HEK293 (cell line): ENCODE measurements around the gene ADPGK.

Experiments used
- FEZF1 ChIP-seq: fragments of 450-650 bp; formaldehyde crosslinking; IDR thresholded peaks from 2 replicates; pipeline ENCODE4 v1.5.1; 2016; ENCODE audit warnings: missing biosample characterization, missing genetic modification characterization
- GLIS2 ChIP-seq: fragments of 450-650 bp; formaldehyde crosslinking; IDR thresholded peaks from 2 replicates; pipeline ENCODE4 v1.5.1; 2016; ENCODE audit warnings: missing biosample characterization, missing genetic modification characterization
- HOXA7 ChIP-seq: sonication (generic); formaldehyde crosslinking; IDR thresholded peaks from 2 replicates; pipeline ENCODE4 v1.8.1; 2022; ENCODE audit warnings: missing genetic modification reagents, borderline replicate concordance
- IKZF3 ChIP-seq: fragments of 450-650 bp; IDR thresholded peaks from 2 replicates; pipeline ENCODE4 v1.5.0; 2018; ENCODE audit warnings: missing biosample characterization, mild to moderate bottlenecking, missing genetic modification characterization, moderate library complexity
- KLF10 ChIP-seq: fragments of 450-650 bp; IDR thresholded peaks from 2 replicates; pipeline ENCODE4 v1.5.1; 2018; ENCODE audit warnings: missing biosample characterization, mild to moderate bottlenecking, missing genetic modification characterization
- KLF8 ChIP-seq: fragments of 450-650 bp; formaldehyde crosslinking; IDR thresholded peaks from 2 replicates; pipeline ENCODE4 v1.5.1; 2016; ENCODE audit warnings: missing biosample characterization, missing genetic modification characterization
- MZF1 ChIP-seq: fragments of 450-650 bp; formaldehyde crosslinking; IDR thresholded peaks from 2 replicates; pipeline ENCODE4 v1.5.1; 2017; ENCODE audit warnings: missing biosample characterization, missing genetic modification characterization, borderline replicate concordance
- SCRT1 ChIP-seq: fragments of 450-650 bp; formaldehyde crosslinking; IDR thresholded peaks from 2 replicates; pipeline ENCODE4 v1.5.1; 2016; ENCODE audit warnings: missing biosample characterization, missing genetic modification characterization, borderline replicate concordance
- SP2 ChIP-seq: fragments of 450-650 bp; formaldehyde crosslinking; IDR thresholded peaks from 2 replicates; pipeline ENCODE4 v1.5.1; 2016; ENCODE audit warnings: missing biosample characterization, missing genetic modification characterization
- SP3 ChIP-seq: fragments of 450-650 bp; formaldehyde crosslinking; IDR thresholded peaks from 2 replicates; pipeline ENCODE4 v1.5.1; 2016; ENCODE audit warnings: missing biosample characterization, missing genetic modification characterization
- YY1 ChIP-seq: fragments of 450-650 bp; formaldehyde crosslinking; IDR thresholded peaks from 2 replicates; pipeline ENCODE4 v1.5.1; 2018; ENCODE audit warnings: missing biosample characterization, missing genetic modification characterization
- ZFP37 ChIP-seq: fragments of 450-650 bp; formaldehyde crosslinking; IDR thresholded peaks from 2 replicates; pipeline ENCODE4 v1.5.1; 2016; ENCODE audit warnings: missing biosample characterization, missing genetic modification characterization
- ZFP69B ChIP-seq: fragments of 450-650 bp; formaldehyde crosslinking; IDR thresholded peaks from 2 replicates; pipeline ENCODE4 v1.5.1; 2016; ENCODE audit warnings: missing biosample characterization, missing genetic modification characterization
- ZIC2 ChIP-seq: fragments of 450-650 bp; formaldehyde crosslinking; IDR thresholded peaks from 2 replicates; pipeline ENCODE4 v1.5.1; 2016; ENCODE audit warnings: missing biosample characterization, missing genetic modification characterization
- ZNF2 ChIP-seq: fragments of 450-650 bp; formaldehyde crosslinking; IDR thresholded peaks from 2 replicates; pipeline ENCODE4 v1.5.1; 2016; ENCODE audit warnings: missing biosample characterization, missing genetic modification characterization
- ZNF211 ChIP-seq: fragments of 450-650 bp; formaldehyde crosslinking; IDR thresholded peaks from 2 replicates; pipeline ENCODE4 v1.5.1; 2016; ENCODE audit warnings: low read depth, missing biosample characterization, missing genetic modification characterization
- ZNF416 ChIP-seq: fragments of 450-650 bp; formaldehyde crosslinking; IDR thresholded peaks from 2 replicates; pipeline ENCODE4 v1.5.1; 2016; ENCODE audit warnings: missing biosample characterization, missing genetic modification characterization
- ZNF426 ChIP-seq: fragments of 450-650 bp; formaldehyde crosslinking; IDR thresholded peaks from 2 replicates; pipeline ENCODE4 v1.5.1; 2017; ENCODE audit warnings: missing biosample characterization, missing genetic modification characterization, mild to moderate bottlenecking, inconsistent platforms, moderate library complexity
- ZNF610 ChIP-seq: fragments of 450-650 bp; formaldehyde crosslinking; IDR thresholded peaks from 2 replicates; pipeline ENCODE4 v1.5.1; 2016; ENCODE audit warnings: missing biosample characterization, missing genetic modification characterization, borderline replicate concordance
- ZNF623 ChIP-seq: fragments of 450-650 bp; formaldehyde crosslinking; IDR thresholded peaks from 2 replicates; pipeline ENCODE4 v1.5.1; 2016; ENCODE audit warnings: missing biosample characterization, missing genetic modification characterization
- ZNF624 ChIP-seq: fragments of 450-650 bp; formaldehyde crosslinking; IDR thresholded peaks from 2 replicates; pipeline ENCODE4 v1.5.1; 2017; ENCODE audit warnings: missing biosample characterization, missing genetic modification characterization
- ZNF677 ChIP-seq: fragments of 450-650 bp; IDR thresholded peaks from 2 replicates; pipeline ENCODE4 v1.5.0; 2018; ENCODE audit warnings: missing biosample characterization, mild to moderate bottlenecking, missing genetic modification characterization, moderate library complexity
- ZNF76 ChIP-seq: fragments of 450-650 bp; formaldehyde crosslinking; IDR thresholded peaks from 2 replicates; pipeline ENCODE4; 2016; ENCODE audit warnings: low read depth, missing biosample characterization, missing genetic modification characterization, borderline replicate concordance
- ZNF785 ChIP-seq: fragments of 450-650 bp; formaldehyde crosslinking; IDR thresholded peaks from 2 replicates; pipeline ENCODE4 v1.5.1; 2016; ENCODE audit warnings: missing biosample characterization, missing genetic modification characterization
- ZSCAN30 ChIP-seq: fragments of 450-650 bp; IDR thresholded peaks from 2 replicates; pipeline ENCODE4 v1.5.1; 2018; ENCODE audit warnings: missing biosample characterization, mild to moderate bottlenecking, missing genetic modification characterization, moderate library complexity
- ZXDB ChIP-seq: fragments of 450-650 bp; formaldehyde crosslinking; IDR thresholded peaks from 2 replicates; pipeline ENCODE4 v1.5.1; 2016; ENCODE audit warnings: missing biosample characterization, missing genetic modification characterization
- TF ChIP-seq, protein P1 (sequence below): sonication (generic); formaldehyde crosslinking; IDR thresholded peaks from 2 replicates; pipeline ENCODE4 v1.8.1; 2022; ENCODE audit warnings: mild to moderate bottlenecking, moderate library complexity, missing genetic modification reagents
- TF ChIP-seq, protein P2 (sequence below): fragments of 450-650 bp; formaldehyde crosslinking; IDR thresholded peaks from 2 replicates; pipeline ENCODE4; 2016; ENCODE audit warnings: missing biosample characterization, missing genetic modification characterization
- TF ChIP-seq, protein P3 (sequence below): fragments of 450-650 bp; formaldehyde crosslinking; IDR thresholded peaks from 2 replicates; pipeline ENCODE4 v1.5.1; 2016; ENCODE audit warnings: missing biosample characterization, missing genetic modification characterization
- TF ChIP-seq, protein P4 (sequence below): fragments of 450-650 bp; formaldehyde crosslinking; IDR thresholded peaks from 2 replicates; pipeline ENCODE4 v1.5.1; 2016; ENCODE audit warnings: missing biosample characterization, missing genetic modification characterization
- TF ChIP-seq, protein P5 (sequence below): fragments of 450-650 bp; formaldehyde crosslinking; conservative IDR thresholded peaks from 2 replicates; pipeline ENCODE4 v1.5.1; 2016; ENCODE audit warnings: low read depth, missing biosample characterization, missing genetic modification characterization

ADPGK gene

DNA sequence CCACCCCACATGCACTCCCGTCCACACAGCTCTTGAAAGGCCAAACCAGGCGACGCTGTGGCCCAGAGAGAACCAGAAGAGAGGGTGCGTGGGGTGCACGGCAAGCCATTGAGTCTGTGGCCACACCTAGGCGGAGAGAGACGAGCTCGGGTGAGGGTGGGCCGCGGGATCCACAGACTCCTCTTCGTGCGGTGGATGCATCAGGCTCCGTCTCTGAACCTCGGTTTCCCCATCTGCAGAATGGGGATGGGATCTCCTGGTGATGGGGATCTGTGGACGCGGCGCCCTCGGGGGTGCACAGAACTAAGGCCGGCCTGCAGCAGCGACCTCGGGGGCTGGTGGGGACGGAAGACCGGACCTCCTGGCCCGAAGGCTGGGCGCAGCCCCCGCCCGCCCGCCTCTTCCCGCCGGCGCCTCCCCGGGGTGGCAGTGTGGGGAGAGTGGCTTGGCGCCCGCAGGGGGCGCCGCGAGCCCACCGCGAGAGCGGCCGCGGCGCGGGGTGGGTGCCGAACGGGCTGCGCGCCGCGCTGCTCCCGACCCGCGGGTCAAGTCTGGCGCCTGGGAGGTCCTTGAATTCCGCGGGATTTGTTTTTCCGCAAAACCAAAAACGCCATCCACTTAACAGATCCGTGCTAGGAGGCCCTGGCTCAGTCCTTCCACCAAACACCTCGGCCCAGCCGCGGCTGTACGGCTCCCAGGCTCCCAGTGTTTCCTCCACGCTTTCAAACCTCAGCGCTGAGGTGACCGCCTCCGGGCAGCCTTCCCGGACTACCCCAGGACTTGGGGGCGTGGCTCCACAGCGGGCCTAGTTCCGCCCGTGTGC lies 13.2 kb upstream of the ADPGK start (continued):
- TF ChIP-seq, protein P1, sequence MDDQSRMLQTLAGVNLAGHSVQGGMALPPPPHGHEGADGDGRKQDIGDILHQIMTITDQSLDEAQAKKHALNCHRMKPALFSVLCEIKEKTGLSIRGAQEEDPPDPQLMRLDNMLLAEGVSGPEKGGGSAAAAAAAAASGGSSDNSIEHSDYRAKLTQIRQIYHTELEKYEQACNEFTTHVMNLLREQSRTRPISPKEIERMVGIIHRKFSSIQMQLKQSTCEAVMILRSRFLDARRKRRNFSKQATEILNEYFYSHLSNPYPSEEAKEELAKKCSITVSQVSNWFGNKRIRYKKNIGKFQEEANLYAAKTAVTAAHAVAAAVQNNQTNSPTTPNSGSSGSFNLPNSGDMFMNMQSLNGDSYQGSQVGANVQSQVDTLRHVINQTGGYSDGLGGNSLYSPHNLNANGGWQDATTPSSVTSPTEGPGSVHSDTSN (CRISPR knock-in tag): 0 out of 2 replicates have a peak, but pooled peaks have one; percentile 24
- TF ChIP-seq KLF8 (tag by site-specific recombination) (peak; percentile 43; the same call in 1 of the 2 replicates), ZSCAN30 (tag by site-specific recombination) (peak; percentile 41; the same call in 1 of the 2 replicates), ZIC2 (tag by site-specific recombination) (peak; percentile 18; the same call in 1 of the 2 replicates), GLIS2 (tag by site-specific recombination) (peak; percentile 52; the same call in 1 of the 2 replicates), ZXDB (tag by site-specific recombination) (0 out of 2 replicates have a peak, but pooled peaks have one; percentile 45), ZNF2 (tag by site-specific recombination) (peak; percentile 67), SCRT1 (no peak), SP3 (peak; percentile 79; the same call in 1 of the 2 replicates), ZNF610 (tag by site-specific recombination) (peak; percentile 53; the same call in 1 of the 2 replicates), FEZF1 (tag by site-specific recombination) (no peak), ZFP69B (tag by site-specific recombination) (peak; percentile 38), KLF10 (tag by site-specific recombination) (0 out of 2 replicates have a peak, but pooled peaks have one; percentile 38), ZNF624 (no peak), ZFP37 (tag by site-specific recombination) (0 out of 2 replicates have a peak, but pooled peaks have one; percentile 51), ZNF416 (tag by site-specific recombination) (no peak), IKZF3 (tag by site-specific recombination) (peak; percentile 92), ZNF623 (tag by site-specific recombination) (no peak), YY1 (tag by site-specific recombination) (no peak), SP2 (peak; percentile 48; the same call in 1 of the 2 replicates), ZNF785 (tag by site-specific recombination) (peak; percentile 25; the same call in 1 of the 2 replicates), ZNF76 (tag by site-specific recombination) (peak; percentile 72; the same call in 1 of the 2 replicates), MZF1 (tag by site-specific recombination) (0 out of 2 replicates have a peak, but pooled peaks have one; percentile 14), ZNF426 (tag by site-specific recombination) (no peak), ZNF677 (tag by site-specific recombination) (0 out of 2 replicates have a peak, but pooled peaks have one; percentile 7), HOXA7 (CRISPR knock-in tag) (no peak), ZNF211 (no peak)
- TF ChIP-seq, protein P2, sequence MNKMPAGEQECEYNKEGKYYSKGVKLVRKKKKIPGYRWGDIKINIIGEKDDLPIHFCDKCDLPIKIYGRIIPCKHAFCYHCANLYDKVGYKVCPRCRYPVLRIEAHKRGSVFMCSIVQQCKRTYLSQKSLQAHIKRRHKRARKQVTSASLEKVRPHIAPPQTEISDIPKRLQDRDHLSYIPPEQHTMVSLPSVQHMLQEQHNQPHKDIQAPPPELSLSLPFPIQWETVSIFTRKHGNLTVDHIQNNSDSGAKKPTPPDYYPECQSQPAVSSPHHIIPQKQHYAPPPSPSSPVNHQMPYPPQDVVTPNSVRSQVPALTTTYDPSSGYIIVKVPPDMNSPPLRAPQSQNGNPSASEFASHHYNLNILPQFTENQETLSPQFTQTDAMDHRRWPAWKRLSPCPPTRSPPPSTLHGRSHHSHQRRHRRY: no peak
- TF ChIP-seq, protein P3, sequence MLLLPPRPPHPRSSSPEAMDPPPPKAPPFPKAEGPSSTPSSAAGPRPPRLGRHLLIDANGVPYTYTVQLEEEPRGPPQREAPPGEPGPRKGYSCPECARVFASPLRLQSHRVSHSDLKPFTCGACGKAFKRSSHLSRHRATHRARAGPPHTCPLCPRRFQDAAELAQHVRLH: peak; percentile 73; the same call in 1 of the 2 replicates
- TF ChIP-seq, protein P4, sequence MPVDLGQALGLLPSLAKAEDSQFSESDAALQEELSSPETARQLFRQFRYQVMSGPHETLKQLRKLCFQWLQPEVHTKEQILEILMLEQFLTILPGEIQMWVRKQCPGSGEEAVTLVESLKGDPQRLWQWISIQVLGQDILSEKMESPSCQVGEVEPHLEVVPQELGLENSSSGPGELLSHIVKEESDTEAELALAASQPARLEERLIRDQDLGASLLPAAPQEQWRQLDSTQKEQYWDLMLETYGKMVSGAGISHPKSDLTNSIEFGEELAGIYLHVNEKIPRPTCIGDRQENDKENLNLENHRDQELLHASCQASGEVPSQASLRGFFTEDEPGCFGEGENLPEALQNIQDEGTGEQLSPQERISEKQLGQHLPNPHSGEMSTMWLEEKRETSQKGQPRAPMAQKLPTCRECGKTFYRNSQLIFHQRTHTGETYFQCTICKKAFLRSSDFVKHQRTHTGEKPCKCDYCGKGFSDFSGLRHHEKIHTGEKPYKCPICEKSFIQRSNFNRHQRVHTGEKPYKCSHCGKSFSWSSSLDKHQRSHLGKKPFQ: no peak
- TF ChIP-seq, protein P5, sequence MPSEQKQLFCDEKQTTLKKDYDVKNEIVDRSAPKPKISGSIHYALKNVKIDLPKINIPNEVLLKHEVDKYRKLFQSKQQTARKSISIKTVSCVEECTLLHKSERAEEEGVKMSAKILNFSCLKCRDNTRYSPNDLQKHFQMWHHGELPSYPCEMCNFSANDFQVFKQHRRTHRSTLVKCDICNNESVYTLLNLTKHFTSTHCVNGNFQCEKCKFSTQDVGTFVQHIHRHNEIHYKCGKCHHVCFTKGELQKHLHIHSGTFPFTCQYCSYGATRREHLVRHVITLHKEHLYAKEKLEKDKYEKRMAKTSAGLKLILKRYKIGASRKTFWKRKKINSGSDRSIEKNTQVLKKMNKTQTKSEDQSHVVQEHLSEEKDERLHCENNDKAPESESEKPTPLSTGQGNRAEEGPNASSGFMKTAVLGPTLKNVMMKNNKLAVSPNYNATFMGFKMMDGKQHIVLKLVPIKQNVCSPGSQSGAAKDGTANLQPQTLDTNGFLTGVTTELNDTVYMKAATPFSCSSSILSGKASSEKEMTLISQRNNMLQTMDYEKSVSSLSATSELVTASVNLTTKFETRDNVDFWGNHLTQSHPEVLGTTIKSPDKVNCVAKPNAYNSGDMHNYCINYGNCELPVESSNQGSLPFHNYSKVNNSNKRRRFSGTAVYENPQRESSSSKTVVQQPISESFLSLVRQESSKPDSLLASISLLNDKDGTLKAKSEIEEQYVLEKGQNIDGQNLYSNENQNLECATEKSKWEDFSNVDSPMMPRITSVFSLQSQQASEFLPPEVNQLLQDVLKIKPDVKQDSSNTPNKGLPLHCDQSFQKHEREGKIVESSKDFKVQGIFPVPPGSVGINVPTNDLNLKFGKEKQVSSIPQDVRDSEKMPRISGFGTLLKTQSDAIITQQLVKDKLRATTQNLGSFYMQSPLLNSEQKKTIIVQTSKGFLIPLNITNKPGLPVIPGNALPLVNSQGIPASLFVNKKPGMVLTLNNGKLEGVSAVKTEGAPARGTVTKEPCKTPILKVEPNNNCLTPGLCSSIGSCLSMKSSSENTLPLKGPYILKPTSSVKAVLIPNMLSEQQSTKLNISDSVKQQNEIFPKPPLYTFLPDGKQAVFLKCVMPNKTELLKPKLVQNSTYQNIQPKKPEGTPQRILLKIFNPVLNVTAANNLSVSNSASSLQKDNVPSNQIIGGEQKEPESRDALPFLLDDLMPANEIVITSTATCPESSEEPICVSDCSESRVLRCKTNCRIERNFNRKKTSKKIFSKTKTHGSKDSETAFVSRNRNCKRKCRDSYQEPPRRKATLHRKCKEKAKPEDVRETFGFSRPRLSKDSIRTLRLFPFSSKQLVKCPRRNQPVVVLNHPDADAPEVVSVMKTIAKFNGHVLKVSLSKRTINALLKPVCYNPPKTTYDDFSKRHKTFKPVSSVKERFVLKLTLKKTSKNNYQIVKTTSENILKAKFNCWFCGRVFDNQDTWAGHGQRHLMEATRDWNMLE (tag by site-specific recombination): 0 out of 2 replicates have a peak, but pooled peaks have one; percentile 14
